ENCODE results near the gene LAMTOR1. TPM values are rescaled to one million over a fixed set of nuclear protein-coding genes. Genes with fewer than 3 reads are reported as not detected.

The LAMTOR1 gene
- total RNA-seq, 1 donor from 2014 or later: 148 TPM

GRCh38 chr11:72116019-72116755 lies 13.1 kb upstream of the LAMTOR1 start:
- intact Hi-C loops (cut with DNase I): no loop called here
- DNase-seq (ENCODE audit: low spot score in 2 of 2): peak in 1 of 2 donors; percentile 13
- H3K27ac ChIP-seq: no peak overlapping the region
- no peaks in the 10 kb centered on the region for H3K9me3 ChIP-seq
- TF ChIP-seq CTCF (IDR thresholded peaks at IDR 0.05): no peak
- H3K4me1 ChIP-seq: peaks cover 3 to 10% of the 10 kb centered on the region in 2 donors
- H3K4me3 ChIP-seq: no peak overlapping the region
- no peaks in the 10 kb centered on the region for H3K36me3 ChIP-seq
- no peaks in the 10 kb centered on the region for H3K27me3 ChIP-seq

GRCh38 chr11:72114570-72114969 lies 11.5 kb upstream of the LAMTOR1 start:
- Histone ChIP-seq H3K27ac (no peak overlapping the region), H3K36me3 (no peaks in the 10 kb centered on the region), H3K4me3 (no peak overlapping the region), H3K27me3 (no peaks in the 10 kb centered on the region), H3K9me3 (no peaks in the 10 kb centered on the region), H3K4me1 (peaks cover 3 to 10% of the 10 kb centered on the region in 2 donors)
- no peak for TF ChIP-seq CTCF (IDR thresholded peaks at IDR 0.05)
- intact Hi-C loops (cut with DNase I): loop anchor here (5.0 kb wide), 1 partner anchor 318 kb away; the partner anchor contains the start of gene CLPB
- no peak for DNase-seq (ENCODE audit: low spot score in 2 of 2)

- H3K27ac ChIP-seq: peak overlapping the region; percentile 95 to 97
- H3K9me3 ChIP-seq: no peaks in the 10 kb centered on the region
- no peak for DNase-seq (ENCODE audit: low spot score in 2 of 2)
- no peaks in the 10 kb centered on the region for H3K27me3 ChIP-seq
- TF ChIP-seq CTCF (IDR thresholded peaks at IDR 0.05): no peak
- no peaks in the 10 kb centered on the region for H3K36me3 ChIP-seq
- H3K4me1 ChIP-seq: peaks cover 3 to 10% of the 10 kb centered on the region in 2 donors
- H3K4me3 ChIP-seq: peak overlapping the region; percentile 69 to 77
- intact Hi-C loops (cut with DNase I): loop anchor here (1.0 to 5.0 kb wide), 7 partner anchors 10 to 326 kb away; partner anchors contain the start of genes CLPB, LAMTOR1, LRRC51 and NUMA1
Measured at GRCh38 chr11:72112978-72113808, 10.1 kb upstream of the LAMTOR1 start.

- Histone ChIP-seq H3K36me3 (no peaks in the 10 kb centered on the region), H3K27me3 (no peaks in the 10 kb centered on the region), H3K9me3 (no peaks in the 10 kb centered on the region), H3K4me1 (peaks cover 3 to 10% of the 10 kb centered on the region in 2 donors), H3K4me3 (peak within 1 kb of the TSS; percentile 69 to 77), H3K27ac (peak within 1 kb of the TSS; percentile 95 to 97)
- intact Hi-C loops (cut with DNase I): loop anchor here (1.0 to 5.0 kb wide), 7 partner anchors 9 to 326 kb away; partner anchors contain the start of genes CLPB, LAMTOR1, LRRC51 and NUMA1
- no peak for TF ChIP-seq CTCF (IDR thresholded peaks at IDR 0.05)
- DNase-seq (ENCODE audit: low spot score in 2 of 2): peak; percentile 98 to 100
Measured at GRCh38 chr11:72112143-72112977, 9.3 kb upstream of the LAMTOR1 start, which contains the start of gene ANAPC15. ANAPC15 (minus strand) TSS chr11:72112695; CDS start chr11:72111276, 1,419 bp downstream.

Data from ascending aorta (tissue), 2 donors.